GM12891 (cell line): ENCODE measurements around the gene SMPD3.

Experiments
- POLR2A ChIP-seq: IDR thresholded peaks from 2 replicates; pipeline ENCODE4 v1.6.1; 2011; ENCODE audit warnings: low read depth, low read length, control low read depth
- POLR2AphosphoS5 ChIP-seq: IDR thresholded peaks from 2 replicates; pipeline ENCODE4 v1.6.1; 2011; ENCODE audit warnings: low read depth, low read length, control low read depth
- POU2F2 ChIP-seq: IDR thresholded peaks from 2 replicates; pipeline ENCODE4 v1.6.1; 2011; ENCODE audit warnings: low read depth, mild to moderate bottlenecking, control low read depth, low read length, moderate library complexity
- SPI1 ChIP-seq: IDR thresholded peaks from 2 replicates; pipeline ENCODE4 v1.6.1; 2011; ENCODE audit warnings: low read depth, low read length, control low read depth
- TAF1 ChIP-seq: IDR thresholded peaks from 2 replicates; pipeline ENCODE4 v1.6.1; 2011; ENCODE audit warnings: low read depth, low read length, control low read depth

- no peak for TF ChIP-seq POLR2A
- TF ChIP-seq TAF1: no peak
- TF ChIP-seq POLR2AphosphoS5: no peak
- no peak for TF ChIP-seq SPI1
- no peak for TF ChIP-seq POU2F2
Observed at GRCh38 chr16:68380676-68381362, 67.5 kb downstream of the SMPD3 start.
